HL-60 (cell line): Measurements from ENCODE around the gene FSIP1.

Source experiments
- CTCF ChIP-seq: IDR thresholded peaks from one replicate; pipeline ENCODE4 v1.5.1; 2011; ENCODE audit warnings: low read length, control low read depth, inconsistent platforms; ENCODE audit not compliant: insufficient read depth
- REST ChIP-seq: IDR thresholded peaks from 2 replicates; pipeline ENCODE4 v1.6.1; 2012; ENCODE audit warnings: low read depth; ENCODE audit not compliant: insufficient replicate concordance

GRCh38 chr15:39744334-39745103 is 38.1 kb downstream of the FSIP1 start:
- no peak for TF ChIP-seq CTCF
- TF ChIP-seq REST: no peak
